H1 (cell line): Measurements from ENCODE around the gene CCDC73. TPM values are rescaled to one million over a fixed set of nuclear protein-coding genes. Genes with fewer than 3 reads are reported as not detected.

Experiments used
- BRCA1 ChIP-seq: IDR thresholded peaks from 2 replicates; pipeline ENCODE4 v1.6.1; 2012; ENCODE audit warnings: low read depth, low read length, improper control_type of control experiment
- EZH2 ChIP-seq: fragments of 200-600 bp; sonication (generic); IDR thresholded peaks from 2 replicates; pipeline ENCODE4 v1.7.1; 2012; ENCODE audit warnings: low read depth, mild to moderate bottlenecking, moderate library complexity, low read length, inconsistent platforms; ENCODE audit not compliant: severe bottlenecking
- HDAC6 ChIP-seq: IDR thresholded peaks from one replicate; pipeline ENCODE4 v1.7.1; 2012; ENCODE audit warnings: low read depth, mild to moderate bottlenecking, inconsistent platforms, low read length, moderate library complexity
- RAD21 ChIP-seq, 2 experiments: IDR thresholded peaks in 1 of 2; conservative IDR thresholded peaks in 1 of 2; 2 replicates each; pipeline ENCODE4 v1.6.1; 2011; ENCODE audit warnings: low read depth in 2 of 2, low read length in 2 of 2, improper control_type of control experiment in 1 of 2, inconsistent platforms in 1 of 2, mild to moderate bottlenecking in 1 of 2, moderate library complexity in 1 of 2
- SP1 ChIP-seq: IDR thresholded peaks from 2 replicates; pipeline ENCODE4 v1.6.1; 2011; ENCODE audit warnings: low read depth, low read length
- TCF12 ChIP-seq: IDR thresholded peaks from 2 replicates; pipeline ENCODE4 v1.6.1; 2011; ENCODE audit warnings: low read depth, mild to moderate bottlenecking, low read length
- polyA plus RNA-seq, 7 experiments: library from polyadenylated mRNA; depleted of rRNA in 3 of 7; stranded (reverse) in 5 of 7; unstranded in 2 of 7; fragments of >200 nt in 5 of 7; fragments of 200-250 nt in 2 of 7; gene quantifications; 1 replicate in 5 of 7; 2 replicates in 1 of 7; 4 replicates in 1 of 7; pipeline versions ENCODE4 v1.2.1 to v1.2.3, GENCODE V29; 2011 to 2013; ENCODE audit warnings: missing spikeins in 2 of 7, mixed read lengths in 2 of 7
- total RNA-seq: library from RNA; stranded (reverse); fragmentation: NEBNext Ultra II Directional; extraction: Animal tissue kit (Norgen Biotek cat#: 25700); gene quantifications from 2 replicates; pipeline ENCODE4 v1.2.1, GENCODE V29; 2021

Gene CCDC73
- total and polyA plus RNA-seq, 2 of the 8 experiments (the other 6 are each of a cell fraction or from before 2014, with no cell fraction given), result not detected

GRCh38 chr11:32792111-32792947 is 2.1 kb downstream of the CCDC73 start (continued):
- TF ChIP-seq SP1 (no peak), BRCA1 (no peak), TCF12 (no peak), EZH2 (no peak), HDAC6 (no peak), RAD21 (IDR thresholded peaks at IDR 0.05 in 1 of 2, conservative IDR thresholded peaks at IDR 0.05 in 1 of 2; ENCODE audit: low read depth in 2 of 2, low read length in 2 of 2) (no peak)
- TF ChIP-seq, all 59 proteins: peak for 0
